Glutamatergic neuron (in vitro differentiated cells): ENCODE results near the gene CNIH2. TPM values are rescaled to one million over a fixed set of nuclear protein-coding genes. Genes with fewer than 3 reads are reported as not detected.

Source experiments
- DNase-seq: peaks from one replicate; pipeline ENCODE4 v3.0.0; 2022
- H3K27ac Mint-ChIP-seq: one replicate; pipeline ENCODE4 v1.8.0; 2020; ENCODE audit warnings: mild to moderate bottlenecking, mixed read lengths, inconsistent platforms; ENCODE audit not compliant: unreplicated experiment
- H3K27me3 Mint-ChIP-seq: one replicate; pipeline ENCODE4 v1.8.0; 2020; ENCODE audit warnings: mild to moderate bottlenecking, moderate library complexity, mixed read lengths, inconsistent platforms; ENCODE audit not compliant: unreplicated experiment
- H3K36me3 Mint-ChIP-seq: one replicate; pipeline ENCODE4 v1.8.0; 2020; ENCODE audit warnings: mild to moderate bottlenecking, mixed read lengths, inconsistent platforms; ENCODE audit not compliant: unreplicated experiment
- H3K4me1 Mint-ChIP-seq: one replicate; pipeline ENCODE4 v1.8.0; 2020; ENCODE audit warnings: mild to moderate bottlenecking, low read depth, mixed read lengths, inconsistent platforms; ENCODE audit not compliant: unreplicated experiment
- H3K4me3 Mint-ChIP-seq: one replicate; pipeline ENCODE4 v1.8.0; 2020; ENCODE audit warnings: mild to moderate bottlenecking, mixed read lengths, inconsistent platforms; ENCODE audit not compliant: unreplicated experiment
- H3K9me3 Mint-ChIP-seq: one replicate; pipeline ENCODE4 v1.8.0; 2020; ENCODE audit warnings: mild to moderate bottlenecking, moderate library complexity, mixed read lengths, inconsistent platforms; ENCODE audit not compliant: unreplicated experiment
- total RNA-seq: library from RNA; stranded (reverse); fragmentation: NEBNext Ultra II Directional; extraction: Animal tissue kit (Norgen Biotek cat#: 25700); gene quantifications from one replicate; pipeline ENCODE4 v1.2.1, GENCODE V29; 2021; ENCODE audit not compliant: unreplicated experiment
- TF ChIP-seq, protein P1 (sequence below): fragments of 200-600 bp; sonication (generic); IDR thresholded peaks from one replicate; pipeline ENCODE4 v1.5.0; 2021; ENCODE audit not compliant: partially characterized antibody, unreplicated experiment

The CNIH2 gene
- total RNA-seq, 1 donor from 2014 or later: 61.3 TPM

DNA sequence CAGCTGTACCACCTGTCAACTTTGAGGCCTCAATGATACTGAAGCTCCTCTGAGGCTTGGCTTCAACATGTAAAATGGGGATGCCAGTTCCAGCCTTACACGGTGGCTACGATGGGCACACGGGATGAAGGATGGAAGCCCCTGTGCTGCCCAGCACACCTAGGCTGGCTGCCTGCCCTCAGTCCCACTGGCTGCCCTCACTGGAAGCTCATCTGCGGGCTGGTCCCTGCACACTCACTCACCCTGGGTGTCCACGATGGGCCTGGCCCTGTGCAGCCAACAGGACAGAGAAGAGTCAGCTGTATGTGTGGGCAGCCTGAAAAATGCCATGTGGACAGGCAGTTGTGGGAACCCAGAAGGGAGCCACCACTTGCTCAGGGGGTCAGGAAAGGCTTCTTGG, 8.7 kb downstream of the CNIH2 start:
- H3K27ac Mint-ChIP-seq: no peak overlapping the region
- H3K4me3 Mint-ChIP-seq: peak overlapping the region; percentile 46
- H3K27me3 Mint-ChIP-seq: peaks cover 25% of the 10 kb centered on the region
- peaks cover 16% of the 10 kb centered on the region for H3K9me3 Mint-ChIP-seq
- DNase-seq: no peak
- TF ChIP-seq, protein P1, sequence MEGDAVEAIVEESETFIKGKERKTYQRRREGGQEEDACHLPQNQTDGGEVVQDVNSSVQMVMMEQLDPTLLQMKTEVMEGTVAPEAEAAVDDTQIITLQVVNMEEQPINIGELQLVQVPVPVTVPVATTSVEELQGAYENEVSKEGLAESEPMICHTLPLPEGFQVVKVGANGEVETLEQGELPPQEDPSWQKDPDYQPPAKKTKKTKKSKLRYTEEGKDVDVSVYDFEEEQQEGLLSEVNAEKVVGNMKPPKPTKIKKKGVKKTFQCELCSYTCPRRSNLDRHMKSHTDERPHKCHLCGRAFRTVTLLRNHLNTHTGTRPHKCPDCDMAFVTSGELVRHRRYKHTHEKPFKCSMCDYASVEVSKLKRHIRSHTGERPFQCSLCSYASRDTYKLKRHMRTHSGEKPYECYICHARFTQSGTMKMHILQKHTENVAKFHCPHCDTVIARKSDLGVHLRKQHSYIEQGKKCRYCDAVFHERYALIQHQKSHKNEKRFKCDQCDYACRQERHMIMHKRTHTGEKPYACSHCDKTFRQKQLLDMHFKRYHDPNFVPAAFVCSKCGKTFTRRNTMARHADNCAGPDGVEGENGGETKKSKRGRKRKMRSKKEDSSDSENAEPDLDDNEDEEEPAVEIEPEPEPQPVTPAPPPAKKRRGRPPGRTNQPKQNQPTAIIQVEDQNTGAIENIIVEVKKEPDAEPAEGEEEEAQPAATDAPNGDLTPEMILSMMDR: no peak
- H3K4me1 Mint-ChIP-seq: peaks cover 35% of the 10 kb centered on the region
- no peaks in the 10 kb centered on the region for H3K36me3 Mint-ChIP-seq

DNA sequence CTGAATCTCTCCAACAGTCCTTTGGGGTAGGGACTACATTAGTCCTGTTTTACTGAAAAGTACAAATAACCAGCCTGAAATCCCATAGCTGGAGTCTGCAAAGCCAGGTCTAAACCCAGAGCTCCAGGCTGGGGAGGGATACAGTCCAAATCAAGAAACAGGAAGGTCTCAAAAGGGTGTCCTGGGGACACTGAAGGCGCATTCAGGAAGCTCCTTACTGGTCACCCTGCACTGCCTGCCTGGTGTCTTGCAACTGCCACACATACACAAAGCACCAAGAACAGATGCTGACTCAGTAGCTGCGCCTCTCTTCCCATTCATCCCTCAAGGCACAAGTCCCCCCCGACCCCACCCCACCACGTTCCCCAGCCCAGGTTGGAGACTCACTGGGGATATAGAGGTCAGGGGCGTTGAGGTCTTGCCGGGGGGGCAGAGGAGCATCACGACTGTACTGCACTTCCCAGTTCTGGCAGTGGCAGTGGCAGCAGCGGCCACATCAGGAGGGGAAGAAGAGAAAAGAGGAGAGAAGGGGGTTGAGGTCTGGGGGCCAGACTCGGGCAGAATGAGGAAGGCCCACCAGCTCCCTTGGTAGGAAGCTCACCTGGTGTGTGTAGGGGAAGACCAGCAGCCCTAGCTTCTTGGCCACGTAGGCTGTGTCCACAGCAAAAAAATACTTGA, 9.4 kb downstream of the CNIH2 start:
- peak overlapping the region; percentile 81 for H3K4me3 Mint-ChIP-seq
- H3K4me1 Mint-ChIP-seq: peaks cover 31% of the 10 kb centered on the region
- H3K9me3 Mint-ChIP-seq: peaks cover 16% of the 10 kb centered on the region
- TF ChIP-seq, protein P1: no peak
- H3K27me3 Mint-ChIP-seq: peaks cover 25% of the 10 kb centered on the region
- peak overlapping the region; percentile 82 for H3K27ac Mint-ChIP-seq
- no peak for DNase-seq
- H3K36me3 Mint-ChIP-seq: no peaks in the 10 kb centered on the region

DNA sequence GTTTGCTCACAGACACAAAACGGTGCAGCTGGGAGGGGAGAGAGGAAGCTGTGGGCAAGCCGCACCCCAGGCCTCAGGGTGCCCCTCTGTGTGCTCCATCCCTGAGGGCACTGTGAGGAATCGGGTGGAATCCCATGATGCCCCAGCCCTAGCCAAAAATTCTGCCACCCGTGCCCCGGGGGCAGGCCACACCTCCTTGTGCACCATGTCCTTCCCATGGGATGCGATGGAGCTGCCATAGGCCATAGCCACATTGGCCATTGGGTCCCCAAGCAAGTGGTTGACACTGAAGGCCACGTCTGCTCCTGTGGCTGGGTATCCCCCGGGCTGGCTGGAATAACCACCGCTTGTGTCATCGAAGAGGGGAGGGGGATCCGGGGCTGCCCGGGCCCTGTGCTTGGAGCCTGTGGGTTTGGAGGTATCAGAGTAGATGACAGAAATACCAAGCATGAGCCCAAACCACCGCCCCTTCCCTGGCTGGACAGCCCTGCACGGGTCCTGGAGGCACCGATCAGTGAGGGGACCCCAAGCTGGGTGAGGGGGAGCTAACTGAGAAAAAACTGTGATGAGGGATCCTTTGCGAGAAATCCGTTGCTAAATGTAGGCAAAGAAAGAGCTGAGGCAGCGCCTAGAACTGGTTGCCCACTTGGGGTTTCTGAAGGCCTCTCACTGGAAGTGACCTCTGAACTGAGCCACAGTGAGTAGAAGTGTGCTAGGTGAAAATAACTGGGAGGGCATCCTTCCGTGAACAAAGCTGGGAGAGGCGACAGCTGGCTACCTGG, 10.1 kb downstream of the CNIH2 start:
- Mint-ChIP-seq H3K36me3 (no peaks in the 10 kb centered on the region), H3K4me3 (peak overlapping the region; percentile 96), H3K27me3 (peaks cover 29% of the 10 kb centered on the region), H3K4me1 (peaks cover 33% of the 10 kb centered on the region), H3K9me3 (peaks cover 18% of the 10 kb centered on the region), H3K27ac (peak overlapping the region; percentile 98)
- TF ChIP-seq, protein P1: no peak
- DNase-seq: no peak

DNA sequence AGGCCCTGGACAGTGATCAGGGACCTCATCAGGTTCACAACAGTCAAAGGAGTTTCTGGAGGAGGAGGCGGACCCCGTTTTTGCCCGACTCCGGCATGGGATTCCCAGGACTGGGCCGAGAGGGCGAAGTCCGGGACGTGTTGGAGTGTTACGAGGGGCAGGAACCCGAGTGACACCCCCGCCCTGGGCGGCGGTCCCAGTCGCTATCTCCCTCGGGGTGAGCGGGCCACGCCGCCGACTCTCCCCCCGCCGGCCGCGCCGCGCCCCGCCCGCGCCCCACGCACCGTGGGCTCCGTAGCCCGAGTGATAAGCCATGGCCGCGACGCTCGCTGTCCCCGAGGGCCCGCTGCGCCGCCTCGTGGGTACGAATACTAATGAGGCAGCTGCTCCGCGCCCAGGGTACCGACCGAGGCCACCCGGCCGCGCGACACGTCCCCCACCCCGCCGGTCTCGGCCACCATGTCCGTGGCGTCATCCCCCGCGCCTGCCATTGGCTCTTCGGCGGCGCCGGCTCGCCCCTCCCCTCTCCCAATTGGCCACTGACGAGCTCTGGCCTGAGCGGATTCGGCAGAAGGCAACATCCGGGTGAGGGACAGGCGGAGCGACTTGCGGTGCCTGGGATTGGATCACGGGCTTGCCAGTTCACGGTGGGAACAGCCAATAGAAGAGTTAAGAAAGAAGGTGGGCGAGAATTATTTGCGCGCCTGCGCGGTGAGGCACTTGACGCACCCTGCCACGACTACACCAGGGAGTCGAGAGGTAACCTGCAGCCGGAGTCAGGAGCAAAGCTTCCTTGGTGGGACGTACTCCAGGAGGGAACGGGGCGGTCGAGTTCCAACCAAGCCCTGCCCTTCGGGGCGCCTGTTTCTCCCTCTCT, 10.9 kb downstream of the CNIH2 start, which contains the start of gene YIF1A:
Gene YIF1A, minus strand, starts transcription at position 473 of the 877 bp plus-strand sequence. Its CDS starts 158 bp downstream, at position 315.
- peak within 1 kb of the TSS; percentile 98 for H3K27ac Mint-ChIP-seq
- peak within 1 kb of the TSS; percentile 96 for H3K4me3 Mint-ChIP-seq
- DNase-seq: peak; percentile 99
- TF ChIP-seq, protein P1: no peak
- H3K36me3 Mint-ChIP-seq: no peaks in the 10 kb centered on the region
- H3K9me3 Mint-ChIP-seq: peaks cover 21% of the 10 kb centered on the region
- peaks cover 29% of the 10 kb centered on the region for H3K27me3 Mint-ChIP-seq
- H3K4me1 Mint-ChIP-seq: peaks cover 34% of the 10 kb centered on the region
